ENCODE results near the gene SLC4A11.
A peak's percentile ranks its signal among the peaks of the same experiment; 100 is the strongest.

The SLC4A11 gene

GRCh38 chr20:3239026-3239866 is at the start of gene SLC4A11:
SLC4A11 (minus strand) TSS chr20:3239190; CDS start chr20:3239137, 53 bp downstream.
- peak within 1 kb of the TSS; percentile 39 for H3K4me3 ChIP-seq (ENCODE audit: low read length)
- DNase-seq (ENCODE audit: low read depth) = no peak
- no peak for TF ChIP-seq CTCF (conservative IDR thresholded peaks at IDR 0.05; ENCODE audit: low read depth, low read length)

GRCh38 chr20:3283222-3283820 is 44.3 kb upstream of the SLC4A11 start:
- no peak overlapping the region for H3K4me3 ChIP-seq (ENCODE audit: low read length)
- DNase-seq (ENCODE audit: low read depth) = no peak
- TF ChIP-seq CTCF (conservative IDR thresholded peaks at IDR 0.05; ENCODE audit: low read depth, low read length) = no peak

- no peak for TF ChIP-seq CTCF (conservative IDR thresholded peaks at IDR 0.05; ENCODE audit: low read depth, low read length)
- H3K4me3 ChIP-seq (ENCODE audit: low read length) = no peak overlapping the region
- DNase-seq (ENCODE audit: low read depth) = no peak
Measured at GRCh38 chr20:3282271-3283221, 43.6 kb upstream of the SLC4A11 start.

GRCh38 chr20:3281437-3281836 is 42.4 kb upstream of the SLC4A11 start:
- no peak for TF ChIP-seq CTCF (conservative IDR thresholded peaks at IDR 0.05; ENCODE audit: low read depth, low read length)
- DNase-seq (ENCODE audit: low read depth) = no peak

GRCh38 chr20:3279761-3280160 is 40.8 kb upstream of the SLC4A11 start:
- no peak for TF ChIP-seq CTCF (conservative IDR thresholded peaks at IDR 0.05; ENCODE audit: low read depth, low read length)
- no peak overlapping the region for H3K4me3 ChIP-seq (ENCODE audit: low read length)
- no peak for DNase-seq (ENCODE audit: low read depth)

More at GRCh38 chr20:3281437-3281836, 42.4 kb upstream of the SLC4A11 start:
- no peak overlapping the region for H3K4me3 ChIP-seq (ENCODE audit: low read length)

GRCh38 chr20:3277686-3278465 is 38.9 kb upstream of the SLC4A11 start:
- H3K4me3 ChIP-seq (ENCODE audit: low read length) = no peak overlapping the region
- no peak for TF ChIP-seq CTCF (conservative IDR thresholded peaks at IDR 0.05; ENCODE audit: low read depth, low read length)
- no peak for DNase-seq (ENCODE audit: low read depth)
